ENCODE data around the gene PRPF31. TPM values are rescaled to one million over a fixed set of nuclear protein-coding genes. Genes with fewer than 3 reads are reported as not detected.
"Not testable (repeated sequence)": the region's sequence is repeated elsewhere in the genome, so short reads cannot be mapped to it uniquely, and the experiment has no call there.

Gene PRPF31
- 111 and 113 TPM in 2 replicates for total RNA-seq (2014; rRNA removed; shearing (Covaris generic))

GRCh38 chr19:54115109-54116063 is at the start of gene PRPF31, which contains the start of gene TFPT:
Gene PRPF31, plus strand, starts transcription at chr19:54115754. Its CDS starts 2,525 bp downstream, at chr19:54118279.
Gene TFPT, minus strand, starts transcription at chr19:54115657. Its CDS starts 388 bp downstream, at chr19:54115269.
- peak; percentile 97 for DNase-seq (ENCODE audit: low spot score)
- in situ Hi-C loops (cut with HindIII; ENCODE audit: low sequenced_read_pairs), result no loop called here

DNA sequence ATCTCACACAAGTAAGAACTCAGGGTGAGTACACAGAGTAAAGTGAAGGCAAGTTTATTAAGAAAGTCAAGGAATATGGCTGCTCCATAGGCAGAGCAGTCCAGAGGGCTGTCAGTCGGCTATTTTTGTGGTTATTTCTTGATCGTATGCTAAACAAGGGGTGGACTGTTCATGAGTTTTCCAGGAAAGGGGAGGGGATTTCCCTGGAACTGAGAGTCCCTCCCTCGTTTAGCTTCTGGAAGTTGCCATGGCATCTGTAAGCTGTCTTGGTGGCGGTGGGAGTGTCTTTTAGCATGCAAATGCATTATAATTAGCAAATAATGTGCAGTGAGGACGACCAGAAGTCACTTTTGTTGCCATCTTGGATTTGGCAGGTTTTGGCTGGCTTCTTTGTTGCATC is 46.1 kb upstream of the PRPF31 start:
- DNase-seq (ENCODE audit: low spot score), result no peak
- in situ Hi-C loops (cut with HindIII; ENCODE audit: low sequenced_read_pairs), result no loop called here

- no peak for DNase-seq (ENCODE audit: low spot score)
- in situ Hi-C loops (cut with HindIII; ENCODE audit: low sequenced_read_pairs), result no loop called here
Observed at GRCh38 chr19:54073829-54074228, 41.7 kb upstream of the PRPF31 start.

GRCh38 chr19:54074851-54075250 is 40.7 kb upstream of the PRPF31 start:
- in situ Hi-C loops (cut with HindIII; ENCODE audit: low sequenced_read_pairs), result no loop called here
- DNase-seq (ENCODE audit: low spot score), result no peak

- no peak for DNase-seq (ENCODE audit: low spot score)
- in situ Hi-C loops (cut with HindIII; ENCODE audit: low sequenced_read_pairs), result no loop called here
Observed at GRCh38 chr19:54077334-54077733, 38.2 kb upstream of the PRPF31 start.

- no peak for DNase-seq (ENCODE audit: low spot score)
- in situ Hi-C loops (cut with HindIII; ENCODE audit: low sequenced_read_pairs), result no loop called here
Observed at GRCh38 chr19:54081032-54081431, 34.5 kb upstream of the PRPF31 start, which contains the start of gene TARM1. Gene TARM1, minus strand, starts transcription at chr19:54081365. Its CDS starts 25 bp downstream, at chr19:54081340.

DNA sequence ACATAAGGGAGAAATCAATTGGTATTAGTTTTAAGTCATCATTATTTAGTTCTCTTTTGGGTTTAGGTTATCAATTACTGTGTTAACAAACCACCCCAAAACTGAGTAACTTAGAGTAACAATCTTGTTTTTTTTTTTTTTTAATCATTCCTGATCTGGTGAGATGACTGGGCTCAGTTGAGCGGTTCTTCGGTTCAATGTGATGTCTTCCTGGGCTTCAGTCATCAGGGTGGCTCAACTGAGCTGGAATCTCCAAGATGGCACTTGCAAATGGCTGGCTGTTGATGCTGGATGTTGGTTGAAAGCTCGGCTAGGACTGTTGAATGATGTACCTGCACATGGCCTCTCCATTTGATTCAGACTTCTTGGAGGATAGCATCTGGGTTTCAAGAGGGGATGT is 31.1 kb upstream of the PRPF31 start:
- in situ Hi-C loops (cut with HindIII; ENCODE audit: low sequenced_read_pairs), result no loop called here
- no peak for DNase-seq (ENCODE audit: low spot score)

- in situ Hi-C loops (cut with HindIII; ENCODE audit: low sequenced_read_pairs), result no loop called here
- no peak for DNase-seq (ENCODE audit: low spot score)
Observed at GRCh38 chr19:54094426-54095000, 21.0 kb upstream of the PRPF31 start.

- in situ Hi-C loops (cut with HindIII; ENCODE audit: low sequenced_read_pairs), result no loop called here
- no peak for DNase-seq (ENCODE audit: low spot score)
Observed at GRCh38 chr19:54095136-54095858, 20.3 kb upstream of the PRPF31 start.

DNA sequence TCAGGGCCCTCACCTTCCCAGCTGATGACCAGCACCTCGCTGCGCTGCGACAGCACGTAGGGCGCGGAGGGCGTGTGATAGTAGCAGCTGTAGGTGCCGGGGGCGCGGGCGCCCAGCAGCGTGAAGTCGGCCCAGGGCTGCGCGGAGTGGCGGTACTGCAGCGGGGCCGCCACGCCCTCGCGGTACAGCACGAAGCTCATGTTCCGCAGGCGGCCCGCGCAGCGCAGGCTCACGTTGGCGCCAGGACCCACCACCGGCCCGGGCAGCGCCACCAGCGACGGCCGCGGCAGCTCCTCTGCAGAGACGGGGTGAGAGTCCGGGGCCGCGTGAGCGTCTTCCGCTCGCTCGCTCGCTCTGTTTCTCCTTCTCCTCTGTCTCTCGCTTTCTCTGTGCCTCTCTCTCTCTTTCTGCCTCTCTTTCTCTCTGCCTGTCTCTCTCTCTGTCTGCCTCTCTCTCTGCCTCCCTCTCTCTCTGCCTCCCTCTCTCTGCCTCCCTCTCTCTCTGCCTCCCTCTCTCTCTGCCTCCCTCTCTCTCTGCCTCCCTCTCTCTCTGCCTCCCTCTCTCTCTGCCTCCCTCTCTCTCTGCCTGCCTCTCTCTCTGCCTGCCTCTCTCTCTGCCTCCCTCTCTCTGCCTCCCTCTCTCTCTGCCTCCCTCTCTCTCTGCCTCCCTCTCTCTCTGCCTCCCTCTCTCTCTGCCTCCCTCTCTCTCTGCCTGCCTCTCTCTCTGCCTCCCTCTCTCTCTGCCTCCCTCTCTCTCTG is 19.5 kb upstream of the PRPF31 start:
- in situ Hi-C loops (cut with HindIII; ENCODE audit: low sequenced_read_pairs); DNase-seq (ENCODE audit: low spot score): not testable (repeated sequence)

DNA sequence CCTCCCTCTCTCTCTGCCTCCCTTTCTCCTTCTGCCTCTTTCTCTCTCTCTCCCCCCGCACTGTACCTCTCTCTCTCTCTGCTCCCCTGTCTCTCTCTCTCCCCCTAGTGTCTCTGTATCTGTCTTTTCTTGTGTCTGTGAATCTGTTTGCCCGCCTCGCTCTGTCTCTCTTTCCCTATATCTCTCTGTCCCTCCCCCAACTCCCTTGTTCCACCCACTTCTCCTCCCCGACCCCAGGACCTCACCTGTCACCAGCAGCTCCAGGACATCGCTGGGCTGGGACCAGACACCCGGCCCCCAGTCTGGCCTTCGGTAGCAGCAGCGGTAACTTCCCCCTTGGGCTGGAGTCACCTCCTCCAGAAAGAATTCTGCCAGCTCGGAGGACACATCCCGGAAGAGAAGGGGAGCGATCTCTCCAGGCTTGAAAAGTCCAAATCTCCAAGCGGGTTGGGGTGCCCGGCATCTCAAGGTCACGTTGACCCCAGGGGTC is 18.9 kb upstream of the PRPF31 start:
- in situ Hi-C loops (cut with HindIII; ENCODE audit: low sequenced_read_pairs), result no loop called here
- no peak for DNase-seq (ENCODE audit: low spot score)

DNA sequence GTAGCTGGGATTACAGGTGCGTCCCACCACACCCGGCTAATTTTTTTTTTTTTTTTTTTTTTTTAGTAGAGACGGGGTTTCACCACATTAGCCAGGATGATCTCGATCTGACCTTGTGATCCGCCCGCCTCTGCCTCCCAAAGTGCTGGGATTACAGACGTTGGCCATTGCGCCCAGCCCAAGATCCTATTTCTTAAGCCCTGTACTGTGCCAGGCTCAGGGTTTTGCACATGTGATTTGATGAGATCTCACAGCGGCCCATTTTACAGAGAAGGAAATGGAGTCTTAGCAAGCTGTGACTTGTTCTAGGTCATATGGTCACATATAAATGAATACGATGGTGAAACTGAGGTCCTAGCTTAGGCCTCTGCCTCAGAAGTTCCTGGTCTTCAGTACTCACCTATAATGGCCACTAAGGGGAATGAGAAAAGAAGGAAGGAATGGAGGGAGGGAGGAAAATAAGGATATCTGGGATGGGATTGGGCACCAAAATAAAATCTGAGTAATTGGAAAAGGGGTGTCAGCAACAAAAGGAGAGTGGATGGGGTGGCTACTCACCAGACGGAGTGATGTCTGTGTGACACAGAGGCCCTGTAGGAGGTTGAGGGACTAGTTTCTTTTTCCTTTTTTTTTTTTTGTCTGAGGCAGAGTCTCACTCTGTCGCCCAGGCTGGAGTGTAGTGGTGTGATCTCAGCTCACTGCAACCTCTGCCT is 16.2 kb upstream of the PRPF31 start:
- DNase-seq (ENCODE audit: low spot score), result no peak
- in situ Hi-C loops (cut with HindIII; ENCODE audit: low sequenced_read_pairs), result no loop called here

DNA sequence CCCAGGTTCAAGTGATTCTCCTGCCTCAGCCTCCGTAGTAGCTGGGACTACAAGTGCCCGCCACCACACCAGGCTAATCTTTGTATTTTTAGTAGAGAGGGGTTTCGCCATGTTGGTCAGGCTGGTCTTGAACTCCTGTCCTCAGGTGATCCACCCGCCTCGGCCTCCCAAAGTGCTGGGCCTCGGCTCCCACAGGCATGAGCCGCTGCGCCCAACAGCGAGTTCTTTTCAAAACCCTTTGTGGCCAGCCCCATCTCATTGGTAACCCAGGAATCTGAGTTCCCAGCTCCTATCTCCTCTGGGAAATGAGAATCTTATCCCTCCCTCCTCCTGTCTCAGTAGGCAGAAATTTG is 15.7 kb upstream of the PRPF31 start:
- DNase-seq (ENCODE audit: low spot score); in situ Hi-C loops (cut with HindIII; ENCODE audit: low sequenced_read_pairs): not testable (repeated sequence)

DNA sequence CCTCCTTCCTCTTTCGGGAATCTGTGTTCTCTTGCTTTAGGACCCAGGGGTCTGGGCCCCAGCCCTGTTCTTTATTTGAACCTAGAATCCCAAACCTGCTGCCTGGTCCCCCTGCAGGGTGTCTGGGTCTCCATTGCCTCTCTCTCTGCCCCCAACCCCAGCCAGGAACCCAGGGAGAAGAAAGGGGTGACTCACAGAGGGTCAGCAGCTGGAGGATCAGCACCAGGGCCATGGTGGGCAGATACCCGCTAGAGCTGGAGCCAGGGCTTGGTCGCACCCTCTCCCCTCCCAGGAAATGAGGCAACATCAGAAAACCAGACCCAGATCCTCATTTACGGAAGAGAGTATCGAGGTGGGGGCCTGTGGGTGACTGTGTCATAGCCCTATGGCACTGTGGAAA is 15.0 kb upstream of the PRPF31 start, which contains the start of gene OSCAR:
Gene OSCAR, minus strand, starts transcription at position 243 of the 400 bp plus-strand sequence. Its CDS starts 11 bp downstream, at position 232.
- in situ Hi-C loops (cut with HindIII; ENCODE audit: low sequenced_read_pairs), result no loop called here

DNA sequence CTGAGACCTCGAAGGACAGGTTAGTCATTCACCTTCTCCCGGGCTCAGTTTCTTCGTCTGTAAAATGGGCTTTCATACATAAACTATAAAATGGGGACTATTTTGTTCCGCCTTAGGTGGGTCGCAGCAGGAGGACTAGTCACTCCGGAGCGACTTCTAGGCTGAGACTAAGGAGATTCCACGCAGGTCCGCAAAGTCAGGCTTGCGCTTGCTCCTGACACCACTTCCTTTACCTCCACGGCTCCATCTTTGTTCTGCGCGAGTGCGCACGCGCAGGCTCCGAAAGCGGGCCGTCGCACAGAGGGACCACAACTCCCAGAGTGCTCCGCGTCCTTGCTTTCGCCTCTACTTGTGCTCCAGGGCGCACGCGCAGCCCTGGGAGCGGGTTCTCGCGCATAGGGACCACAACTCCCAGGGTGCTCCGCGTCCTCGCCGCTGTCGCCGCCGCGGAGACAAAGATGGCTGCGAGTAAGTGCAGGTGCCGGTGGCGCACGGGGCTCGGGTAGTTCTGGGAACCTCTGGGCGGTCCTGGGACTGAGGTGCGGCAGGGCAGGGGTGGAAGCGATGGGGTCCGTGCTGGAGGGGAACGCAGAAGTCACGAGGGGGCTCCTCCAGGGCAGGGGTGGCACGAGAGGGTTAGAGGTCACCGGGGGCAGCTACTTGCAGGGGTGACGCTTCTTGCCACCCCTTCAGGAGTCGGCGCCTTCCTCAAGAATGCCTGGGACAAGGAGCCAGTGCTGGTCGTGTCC is 13.0 kb upstream of the PRPF31 start, which contains the start of gene NDUFA3:
Gene NDUFA3, plus strand, starts transcription at position 435 of the 749 bp plus-strand sequence. Its CDS starts 24 bp downstream, at position 459.
- in situ Hi-C loops (cut with HindIII; ENCODE audit: low sequenced_read_pairs), result no loop called here
- peak; percentile 97 for DNase-seq (ENCODE audit: low spot score)

More for the DNA sequence above, 15.0 kb upstream of the PRPF31 start, which contains the start of gene OSCAR:
- no peak for DNase-seq (ENCODE audit: low spot score)

DNA sequence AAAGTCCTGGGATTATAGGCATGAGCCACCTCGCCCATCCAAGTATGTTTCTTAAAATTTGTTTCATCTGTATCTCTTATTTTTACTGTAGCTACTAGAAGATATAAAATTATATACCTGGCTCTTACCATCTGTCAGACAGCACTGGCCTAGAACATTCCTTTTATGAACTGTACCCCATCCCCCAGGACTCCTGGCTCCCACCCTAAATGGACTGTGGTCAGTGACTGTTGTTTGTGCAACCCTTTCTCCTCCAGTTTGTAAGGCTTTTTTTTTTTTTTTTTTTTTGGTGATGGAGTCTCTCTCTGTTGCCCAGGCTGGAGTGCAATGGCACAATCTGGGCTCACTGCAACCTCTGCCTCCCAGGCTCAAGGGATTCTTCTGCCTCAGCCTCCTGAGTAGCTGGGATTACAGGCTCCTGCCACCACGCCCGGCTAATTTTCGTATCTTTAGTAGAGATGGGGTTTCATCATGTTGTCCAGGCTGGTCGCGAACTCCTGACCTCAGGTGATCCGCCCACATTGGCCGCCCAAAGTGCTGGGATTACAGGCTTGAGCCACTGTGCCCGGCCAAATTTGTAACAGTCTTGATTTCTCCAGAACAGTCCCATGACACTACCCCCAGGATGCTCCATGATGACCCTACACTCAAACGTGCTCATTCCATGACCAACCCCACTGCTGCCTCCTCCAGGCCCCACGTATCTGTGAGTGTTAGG is 10.4 kb upstream of the PRPF31 start:
- no peak for DNase-seq (ENCODE audit: low spot score)
- in situ Hi-C loops (cut with HindIII; ENCODE audit: low sequenced_read_pairs), result no loop called here

DNA sequence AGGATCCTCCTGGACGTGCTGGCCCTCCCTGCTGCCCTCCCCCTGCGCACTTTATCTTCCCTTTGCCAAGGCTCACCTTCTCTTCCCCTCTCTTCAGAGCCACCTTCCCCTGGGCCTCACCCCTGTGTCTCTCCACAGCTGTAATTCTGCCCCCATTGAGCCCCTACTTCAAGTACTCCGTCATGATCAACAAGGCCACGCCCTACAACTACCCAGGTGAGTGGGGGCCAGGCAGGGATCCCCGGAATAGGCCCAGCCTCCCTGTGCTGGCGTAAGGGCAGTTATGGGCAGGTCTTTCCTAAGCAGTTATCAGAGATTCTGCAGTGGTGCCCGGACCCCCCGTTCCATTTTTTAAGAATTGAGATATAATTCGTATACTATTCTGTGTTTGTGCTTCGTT is 9.8 kb upstream of the PRPF31 start:
- DNase-seq (ENCODE audit: low spot score), result no peak
- in situ Hi-C loops (cut with HindIII; ENCODE audit: low sequenced_read_pairs), result no loop called here

All from G401 (cell line).